Stimulated activated CD8-positive, alpha-beta memory T cell treated with anti-CD3 and anti-CD28 coated beads, Interleukin-12 subunit alpha, Interleukin-12 subunit beta, amount 100 ng/mL, for 24 hours (primary cell): ENCODE results near the gene MYT1.

Experiments used
- DNase-seq: peaks from one replicate; pipeline ENCODE4 v3.0.0-alpha.2; 2020; ENCODE audit errors: extremely low read depth

The MYT1 gene

DNA sequence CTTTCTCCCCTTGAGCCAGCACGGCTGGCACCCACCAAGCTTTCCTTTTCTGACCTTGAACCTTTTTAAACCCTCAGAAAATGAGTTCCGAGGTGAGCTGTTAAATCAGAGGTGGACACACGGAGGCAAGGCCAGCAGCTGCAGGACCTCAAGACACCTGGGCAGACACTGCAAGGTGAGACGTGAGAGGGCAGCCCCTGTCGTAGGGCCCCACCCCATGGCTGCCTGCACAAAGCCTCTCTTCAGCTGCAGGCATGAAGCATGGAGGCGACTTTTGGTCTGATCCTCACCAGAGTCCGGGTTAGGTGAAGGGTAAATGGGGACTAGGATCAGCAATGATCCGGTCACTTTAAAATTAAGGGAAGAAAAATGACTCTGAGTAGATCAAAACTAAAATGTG is 25.7 kb downstream of the MYT1 start:
- DNase-seq: no peak

DNA sequence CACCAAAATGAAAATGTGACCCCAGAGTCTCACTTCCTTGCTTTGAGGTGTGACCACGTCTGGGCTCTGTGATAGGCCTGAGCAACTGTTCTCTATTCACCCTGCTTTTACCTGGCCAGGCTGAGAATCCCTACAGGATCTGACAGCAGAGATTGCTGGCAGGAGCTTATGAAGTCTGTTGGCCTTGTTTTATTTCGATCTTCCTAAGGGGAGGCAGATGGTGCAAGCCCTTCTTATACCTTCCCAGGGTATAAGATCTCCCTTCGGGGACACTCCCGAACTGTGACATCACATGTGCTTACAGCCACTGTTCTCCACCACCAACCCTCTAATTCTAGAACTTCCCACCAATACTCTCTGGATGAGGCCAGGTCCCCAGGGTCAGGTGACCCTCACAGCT is 26.8 kb downstream of the MYT1 start:
- no peak for DNase-seq

DNA sequence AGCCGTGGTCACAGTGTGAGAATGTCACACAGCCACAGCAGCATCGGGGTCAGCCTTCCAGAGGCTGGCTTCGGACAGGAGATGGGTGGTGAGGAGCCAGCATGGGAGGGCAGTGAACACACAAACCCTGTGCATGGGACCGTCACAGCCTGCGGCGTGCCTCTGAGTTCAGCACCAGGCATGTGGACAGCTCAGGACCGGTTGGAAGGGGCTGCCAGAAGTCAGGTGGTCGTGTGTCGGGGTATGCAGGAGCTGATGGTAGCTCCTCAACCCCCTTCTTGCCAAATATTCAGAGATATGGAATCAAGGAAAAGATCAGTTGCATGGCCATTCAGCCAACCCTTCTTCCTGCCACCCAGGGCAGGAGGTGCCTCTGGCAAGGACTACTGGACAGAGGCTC is 28.2 kb downstream of the MYT1 start:
- DNase-seq: no peak

DNA sequence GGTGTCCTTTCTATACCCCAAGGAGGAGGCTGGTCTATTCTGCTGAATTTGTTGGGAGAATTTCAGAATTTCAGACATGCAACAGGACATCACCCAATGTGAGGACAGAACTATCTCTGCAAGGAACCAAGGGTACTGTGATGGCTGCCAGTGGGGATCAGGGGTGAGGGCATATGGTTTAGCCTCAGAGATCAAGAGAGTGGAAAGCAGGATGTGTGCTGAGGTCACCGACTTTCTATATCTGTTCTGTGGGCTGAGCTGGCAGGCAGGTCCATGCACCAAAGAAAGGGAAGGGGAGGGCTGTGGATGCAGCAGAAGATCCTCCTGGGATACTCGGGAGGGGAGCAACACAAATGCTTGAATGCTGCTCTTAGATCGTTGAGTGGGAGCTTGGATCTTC is 28.8 kb downstream of the MYT1 start:
- no peak for DNase-seq

DNA sequence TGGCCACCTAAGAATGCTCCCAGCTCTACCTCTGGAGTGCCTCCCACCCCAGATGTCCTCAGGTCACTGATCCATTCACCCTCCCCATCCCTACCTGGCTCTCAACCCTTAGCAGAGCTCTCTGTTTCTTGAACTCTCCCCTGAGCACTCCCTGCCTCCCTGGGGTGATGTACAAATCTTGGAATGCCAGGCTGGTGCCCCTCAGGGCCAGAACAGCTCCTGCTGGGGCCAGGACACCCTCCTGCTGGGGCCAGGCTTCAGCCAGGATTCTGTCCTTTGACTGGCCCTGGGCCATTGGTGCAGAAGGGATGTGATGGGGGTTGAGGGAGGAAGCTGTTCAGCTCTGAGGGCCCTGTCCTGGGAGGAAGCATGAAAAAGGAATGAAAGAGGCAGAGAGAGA is 30.0 kb downstream of the MYT1 start:
- no peak for DNase-seq

DNA sequence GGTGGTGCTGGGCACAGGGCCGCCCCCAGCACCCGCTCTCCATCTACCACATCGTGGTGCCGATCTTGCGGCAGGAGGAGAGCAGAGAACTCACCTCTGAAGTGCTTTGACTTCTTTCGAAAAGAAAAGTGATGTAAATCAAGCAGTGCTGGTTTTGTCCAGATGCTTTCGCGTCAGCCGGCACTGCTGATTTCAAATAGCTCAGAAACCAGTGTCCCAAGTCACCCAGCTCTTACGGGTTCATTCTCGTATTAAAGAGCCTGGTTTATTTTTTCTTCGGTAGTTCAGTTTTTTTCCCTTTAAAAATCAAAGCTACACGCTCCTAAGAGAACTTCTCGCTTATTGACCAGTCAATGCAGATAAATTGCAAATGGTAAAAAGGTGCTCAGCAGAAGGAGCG is 32.1 kb downstream of the MYT1 start:
- no peak for DNase-seq

DNA sequence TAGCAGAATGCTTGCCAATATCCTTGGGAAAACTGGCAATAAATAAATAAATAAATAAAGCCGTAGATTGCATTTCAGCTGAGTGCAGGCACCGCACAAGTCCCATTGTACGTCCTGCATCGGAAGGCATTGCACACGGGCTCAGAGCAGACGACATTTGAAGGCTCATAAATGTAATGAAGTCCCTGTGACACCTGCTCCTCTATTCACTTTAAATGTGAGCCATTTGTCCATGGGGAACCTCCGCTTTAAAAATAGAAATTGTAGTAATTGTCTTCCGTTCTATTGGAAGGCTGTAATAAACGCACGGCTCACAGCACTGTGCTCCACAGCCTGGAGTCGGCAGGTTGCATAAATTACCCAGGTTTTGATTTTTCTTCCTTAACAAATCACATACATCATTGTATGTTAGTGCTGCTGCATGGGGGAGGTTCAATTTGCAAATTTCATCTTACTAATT is 32.6 kb downstream of the MYT1 start:
- DNase-seq: no peak

DNA sequence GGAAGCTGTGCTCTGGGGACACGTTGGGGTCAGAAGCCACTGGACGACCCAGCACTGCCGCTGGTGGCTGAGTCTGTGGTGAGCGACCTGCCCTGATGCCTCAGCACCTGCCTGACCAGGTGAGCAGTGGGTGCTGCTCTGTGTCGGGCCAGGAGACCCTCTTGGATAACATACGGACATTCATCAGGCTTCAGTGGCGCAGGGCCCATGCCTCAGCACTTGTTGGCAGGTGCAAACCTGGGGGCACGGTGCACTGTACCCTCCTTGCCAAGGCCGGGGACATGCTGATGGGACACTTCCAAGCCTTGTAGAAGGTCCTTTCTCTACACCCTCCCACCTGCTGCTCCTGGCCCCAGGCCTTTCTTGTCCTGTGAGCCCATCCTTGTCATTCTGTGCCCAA is 34.1 kb downstream of the MYT1 start:
- no peak for DNase-seq

DNA sequence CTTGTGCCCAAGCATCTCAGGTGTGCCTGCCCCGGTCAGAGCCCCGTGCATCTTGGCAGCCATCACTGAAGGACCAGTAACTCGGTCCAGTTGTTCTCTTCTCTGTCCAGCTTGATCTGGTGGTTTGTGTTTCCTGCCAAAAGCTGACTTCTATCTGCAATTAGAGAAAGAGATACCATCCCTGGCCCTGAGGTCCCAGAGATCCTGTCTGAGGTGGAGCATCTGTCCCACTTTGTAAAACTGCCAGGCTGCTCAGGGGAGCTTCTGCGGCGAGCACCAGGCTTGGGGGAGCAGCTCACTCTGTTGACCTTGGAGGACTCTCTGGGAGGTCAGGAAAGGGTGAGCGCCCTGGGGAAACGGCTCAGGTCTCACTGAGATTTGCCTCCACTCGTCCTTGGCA is 35.1 kb downstream of the MYT1 start:
- DNase-seq: no peak

DNA sequence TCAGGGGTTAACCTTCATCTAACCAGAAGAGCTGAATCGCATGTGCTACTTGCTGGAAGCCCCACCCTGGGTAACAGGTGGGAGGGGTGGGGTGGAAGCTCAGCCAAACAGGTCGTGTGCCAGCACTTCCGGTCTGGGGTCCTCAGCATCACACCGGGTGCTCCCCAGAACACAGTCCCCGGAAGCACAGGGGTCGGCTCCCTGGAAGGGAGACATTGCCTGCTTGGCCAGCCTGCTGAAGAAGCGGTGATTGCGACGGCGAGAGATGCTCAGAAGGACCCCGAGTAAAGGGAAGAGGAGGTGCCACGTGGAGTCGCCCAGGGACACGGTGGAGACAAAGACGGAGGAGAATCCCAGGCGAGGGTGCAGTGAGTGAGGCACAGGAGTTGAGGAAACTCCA is 36.5 kb downstream of the MYT1 start:
- DNase-seq: no peak

DNA sequence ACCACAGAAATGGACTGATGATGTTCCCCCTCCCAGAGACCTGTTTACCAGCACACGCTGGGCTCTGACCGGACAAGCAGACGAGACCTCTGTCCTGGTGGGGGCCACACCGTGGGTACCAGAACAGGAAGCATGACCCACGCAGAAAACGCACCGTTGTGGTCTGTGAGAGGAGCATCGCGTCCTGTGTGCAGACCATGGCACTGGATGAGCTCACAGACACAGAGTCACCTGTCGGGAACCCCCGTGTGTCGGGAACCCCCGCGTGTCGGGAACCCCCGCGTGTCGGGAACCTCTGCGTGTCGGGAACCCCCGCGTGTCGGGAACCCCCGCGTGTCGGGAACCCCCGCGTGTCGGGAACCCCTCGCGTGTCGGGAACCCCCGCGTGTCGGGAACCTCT is 37.4 kb downstream of the MYT1 start:
- no peak for DNase-seq

DNA sequence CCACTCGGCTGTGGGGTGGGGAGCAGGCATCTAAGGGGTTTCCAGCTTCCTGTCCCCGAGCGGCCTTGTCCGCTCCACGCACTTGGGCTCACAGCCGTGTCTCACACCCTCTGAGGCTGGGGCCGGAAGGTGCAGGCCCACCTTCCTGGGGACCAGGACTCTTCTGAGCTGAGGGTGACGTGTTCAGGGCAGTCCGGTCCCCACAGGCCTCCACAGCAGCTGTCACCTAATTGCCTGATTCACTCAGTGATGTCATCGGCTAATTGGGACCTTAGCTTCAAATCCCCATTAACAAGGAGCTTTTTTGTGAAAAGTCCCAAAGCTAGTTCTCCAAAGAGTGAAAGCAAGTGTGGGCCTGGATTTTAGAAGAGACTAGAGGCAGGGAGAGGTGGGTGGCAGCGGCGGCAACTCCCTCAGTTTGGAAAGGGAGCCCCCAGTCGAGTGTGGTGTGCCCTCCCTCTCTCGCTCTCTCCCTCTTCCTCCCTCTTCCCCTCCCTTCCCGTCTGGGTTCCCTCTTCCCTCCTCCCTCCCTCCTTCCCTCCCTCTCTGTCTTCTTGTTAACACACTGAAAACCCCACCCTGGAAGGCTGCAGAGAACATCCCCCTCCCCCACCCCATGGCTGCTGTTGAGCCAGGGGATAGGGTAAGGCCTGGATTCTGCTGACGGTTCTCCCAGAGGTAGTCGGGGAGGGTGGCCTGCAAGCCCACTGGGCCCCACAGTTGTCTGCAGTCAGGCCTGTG is 39.0 kb downstream of the MYT1 start:
- DNase-seq: no peak

DNA sequence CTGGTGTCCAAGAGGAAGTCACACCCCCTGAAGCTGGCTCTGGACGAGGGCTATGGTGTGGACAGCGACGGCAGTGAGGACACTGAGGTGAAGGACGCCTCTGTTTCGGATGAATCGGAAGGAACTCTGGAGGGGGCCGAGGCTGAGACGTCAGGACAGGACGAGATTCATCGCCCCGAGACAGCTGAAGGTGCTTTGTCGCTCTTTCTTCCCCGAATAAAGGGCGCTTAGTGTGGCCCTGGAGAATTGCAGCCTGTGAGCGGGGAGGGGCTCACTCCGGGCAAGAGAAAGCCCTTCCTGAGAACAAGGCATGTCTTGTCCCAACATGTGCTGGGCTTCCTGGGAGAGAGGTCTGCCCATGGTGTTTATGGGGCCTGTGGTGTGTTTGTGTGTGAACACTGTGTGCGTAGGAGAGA is 41.4 kb downstream of the MYT1 start:
- no peak for DNase-seq

DNA sequence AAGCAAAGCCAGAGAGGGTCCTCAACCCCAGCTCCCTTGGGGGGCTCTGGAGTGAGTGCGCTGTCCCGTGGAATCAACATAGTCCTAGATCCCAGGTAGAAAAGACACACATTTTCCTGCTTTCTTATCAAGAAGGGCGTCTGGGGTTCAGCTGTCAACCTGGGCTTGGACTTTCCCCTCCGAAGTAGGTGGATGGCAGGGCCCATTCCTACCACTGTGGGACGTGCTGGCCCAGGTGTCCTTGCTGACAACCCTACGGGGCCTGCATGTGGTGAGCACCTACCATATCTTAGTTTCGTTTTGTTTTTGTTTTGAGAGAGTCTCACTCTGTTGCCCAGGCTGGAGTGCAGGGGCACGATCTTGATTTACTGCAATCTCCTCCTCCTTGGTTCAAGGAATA is 42.4 kb downstream of the MYT1 start:
- DNase-seq: no peak

DNA sequence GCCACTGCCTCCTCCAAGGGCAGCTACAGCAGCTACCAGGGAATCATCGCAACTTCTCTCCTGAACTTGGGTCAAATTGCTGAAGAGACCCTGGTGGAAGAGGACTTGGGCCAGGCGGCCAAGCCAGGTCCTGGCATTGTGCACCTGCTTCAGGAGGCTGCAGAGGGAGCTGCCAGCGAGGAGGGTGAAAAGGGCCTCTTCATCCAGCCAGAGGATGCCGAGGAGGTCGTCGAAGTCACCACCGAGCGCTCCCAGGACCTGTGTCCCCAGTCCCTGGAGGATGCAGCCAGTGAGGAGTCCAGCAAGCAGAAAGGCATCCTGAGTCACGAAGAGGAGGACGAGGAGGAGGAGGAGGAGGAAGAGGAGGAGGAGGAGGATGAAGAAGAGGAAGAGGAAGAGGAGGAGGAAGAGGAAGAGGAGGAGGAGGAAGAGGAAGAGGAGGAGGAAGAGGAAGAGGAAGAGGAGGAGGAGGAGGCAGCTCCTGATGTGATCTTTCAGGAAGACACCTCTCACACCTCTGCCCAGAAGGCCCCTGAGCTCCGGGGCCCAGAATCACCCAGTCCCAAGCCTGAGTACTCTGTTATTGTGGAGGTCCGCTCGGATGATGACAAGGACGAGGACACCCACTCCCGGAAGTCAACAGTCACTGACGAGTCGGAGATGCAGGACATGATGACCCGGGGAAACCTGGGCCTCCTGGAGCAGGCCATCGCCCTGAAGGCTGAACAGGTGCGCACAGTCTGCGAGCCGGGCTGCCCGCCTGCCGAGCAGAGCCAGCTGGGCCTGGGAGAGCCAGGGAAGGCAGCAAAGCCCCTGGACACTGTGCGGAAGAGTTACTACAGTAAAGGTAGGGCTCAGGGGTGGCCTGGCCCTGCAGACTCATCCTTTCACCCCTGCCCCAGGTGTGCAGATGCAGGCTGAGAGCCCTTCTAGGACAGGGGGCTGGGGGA is 43.7 kb downstream of the MYT1 start:
- DNase-seq: no peak

DNA sequence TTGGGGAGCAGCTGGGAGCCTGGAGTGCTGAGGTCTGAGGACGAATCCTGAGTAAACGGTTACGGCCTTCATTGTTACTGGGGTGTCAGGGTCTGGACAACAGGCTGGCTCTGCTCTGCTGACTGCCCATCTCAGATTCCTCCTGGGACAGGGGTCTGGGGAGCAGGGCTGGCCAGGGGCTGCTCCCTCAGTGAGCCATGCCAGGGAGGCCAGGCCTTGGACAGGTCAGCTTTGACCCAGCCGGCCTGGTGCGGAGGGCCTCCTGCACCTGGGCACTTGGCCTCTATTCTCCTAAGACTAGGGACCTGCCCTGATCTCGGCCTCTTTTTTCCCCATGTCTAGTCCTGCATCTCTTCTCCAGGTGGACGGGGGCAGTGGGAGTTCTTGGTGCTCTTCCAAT is 44.9 kb downstream of the MYT1 start:
- no peak for DNase-seq

DNA sequence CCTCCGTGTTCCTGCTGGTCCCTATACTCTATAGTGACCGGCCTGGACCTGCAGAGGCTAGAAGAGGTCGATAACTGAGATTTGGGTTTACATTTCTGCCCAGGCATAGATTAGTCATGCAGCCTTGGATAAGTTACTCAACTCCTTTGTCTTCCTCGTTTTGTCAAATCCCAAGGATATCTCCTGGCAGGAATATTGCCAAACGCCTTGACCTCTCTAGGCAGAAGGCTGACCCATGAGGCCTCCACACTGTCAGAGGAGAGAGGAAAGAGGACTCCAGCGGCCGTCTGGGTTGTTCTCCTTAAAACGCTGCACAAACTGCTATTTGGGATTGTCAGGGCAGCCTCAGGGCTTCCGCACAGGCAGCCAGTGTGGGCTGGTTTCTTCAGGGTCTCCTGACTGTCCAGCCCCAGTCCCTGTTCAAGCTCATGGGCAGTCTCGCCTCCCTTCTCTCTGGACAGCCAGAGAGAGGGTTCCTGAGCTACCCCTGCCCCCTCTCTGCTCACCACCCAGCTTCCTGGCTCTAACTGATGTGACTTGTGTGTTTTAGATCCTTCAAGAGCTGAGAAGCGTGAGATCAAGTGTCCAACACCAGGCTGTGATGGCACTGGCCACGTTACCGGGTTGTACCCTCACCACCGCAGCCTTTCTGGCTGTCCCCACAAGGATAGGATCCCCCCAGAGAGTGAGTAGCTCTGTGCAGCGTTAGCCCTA is 46.6 kb downstream of the MYT1 start:
- DNase-seq: no peak

DNA sequence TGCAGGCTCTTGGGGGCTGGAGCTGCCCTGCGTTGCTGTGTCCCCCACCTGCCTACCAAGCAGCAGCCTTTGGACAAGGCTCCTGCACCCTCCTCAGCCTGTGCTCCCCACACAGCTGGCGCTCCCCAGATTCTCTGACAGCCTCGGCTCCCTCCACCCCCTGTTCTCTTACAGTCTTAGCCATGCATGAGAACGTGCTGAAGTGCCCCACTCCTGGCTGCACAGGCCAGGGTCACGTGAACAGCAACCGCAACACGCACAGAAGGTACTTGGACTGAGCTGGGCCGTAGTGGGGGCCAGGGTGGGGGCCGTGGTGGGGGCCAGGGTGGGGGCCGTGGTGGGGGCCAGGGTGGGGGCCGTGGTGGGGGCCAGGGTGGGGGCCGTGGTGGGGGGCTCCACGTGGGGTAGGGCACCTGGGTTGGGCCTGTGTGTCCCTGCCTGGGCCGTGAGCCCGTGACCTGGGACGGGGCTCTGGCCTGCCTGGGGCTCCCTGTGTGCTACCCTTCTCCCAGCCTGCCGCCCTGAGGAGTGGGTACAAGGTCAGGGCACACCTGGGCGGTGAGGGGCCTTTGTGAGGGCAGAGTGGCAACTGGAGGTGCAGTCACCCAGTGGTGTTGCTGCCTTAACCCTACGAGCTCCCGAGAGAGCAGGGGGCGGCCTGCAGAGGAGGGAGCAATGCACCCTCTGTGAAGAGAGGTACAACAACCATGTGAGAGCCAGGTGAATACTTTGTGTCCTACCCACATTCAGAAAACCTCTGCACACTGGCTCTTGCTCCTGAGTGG is 47.8 kb downstream of the MYT1 start:
- DNase-seq: no peak

DNA sequence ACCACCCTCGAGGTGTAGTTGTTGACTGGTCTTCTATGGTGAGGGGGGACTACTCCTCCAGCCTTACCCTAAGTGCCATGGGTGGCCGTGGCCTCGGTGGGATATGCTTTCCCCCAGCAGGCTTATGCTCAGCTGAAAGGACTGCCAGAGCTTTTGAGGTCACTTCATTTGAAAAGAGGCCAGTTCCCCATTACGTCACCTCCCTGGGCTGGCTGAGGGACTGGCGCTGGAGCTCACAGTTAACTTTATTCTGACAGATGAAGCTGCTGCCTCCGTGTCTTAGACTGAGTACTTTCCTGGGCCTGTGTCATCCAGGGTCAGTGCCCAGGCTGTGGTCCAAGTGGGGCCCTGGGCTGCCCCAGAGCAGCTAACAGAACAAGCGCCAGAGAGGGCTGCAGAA is 48.5 kb downstream of the MYT1 start:
- no peak for DNase-seq

DNA sequence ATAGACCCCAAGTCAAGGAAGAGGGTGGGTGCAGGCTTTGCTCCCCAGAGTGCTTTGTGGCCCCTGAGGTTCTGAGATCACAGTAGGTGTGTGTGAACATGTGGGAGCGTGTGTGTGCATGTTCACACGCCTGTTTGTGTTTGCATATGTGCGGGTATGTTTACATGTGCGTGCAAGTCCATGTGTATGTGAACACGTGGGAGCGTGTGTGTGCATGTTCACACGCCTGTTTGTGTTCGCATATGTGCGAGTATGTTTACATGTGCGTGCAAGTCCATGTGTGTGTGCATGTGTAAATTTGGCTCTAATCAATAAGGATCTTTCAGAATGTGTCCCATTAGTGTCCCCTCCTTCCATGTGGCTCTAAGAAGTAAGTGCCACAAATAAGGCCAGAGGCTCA is 49.9 kb downstream of the MYT1 start:
- DNase-seq: no peak

DNA sequence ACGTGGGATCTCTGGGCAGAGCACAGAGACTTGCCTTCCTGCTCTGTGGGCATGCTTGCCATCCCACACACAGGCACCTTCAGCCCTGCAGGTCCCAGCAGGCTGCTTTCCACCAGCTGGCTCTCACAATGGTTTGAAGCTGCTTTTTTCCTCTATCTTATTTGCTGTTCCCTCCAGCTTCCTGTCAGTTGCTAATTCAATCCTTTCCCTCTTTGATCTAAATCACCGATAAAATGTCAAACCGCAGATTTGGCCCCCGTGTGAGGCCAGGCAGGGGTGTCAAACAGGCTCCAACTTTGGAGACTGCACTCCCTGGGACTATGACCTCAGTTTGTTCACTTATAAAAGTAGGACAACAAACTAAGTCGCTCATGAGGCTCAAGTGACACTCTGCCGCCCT is 50.7 kb downstream of the MYT1 start:
- no peak for DNase-seq

DNA sequence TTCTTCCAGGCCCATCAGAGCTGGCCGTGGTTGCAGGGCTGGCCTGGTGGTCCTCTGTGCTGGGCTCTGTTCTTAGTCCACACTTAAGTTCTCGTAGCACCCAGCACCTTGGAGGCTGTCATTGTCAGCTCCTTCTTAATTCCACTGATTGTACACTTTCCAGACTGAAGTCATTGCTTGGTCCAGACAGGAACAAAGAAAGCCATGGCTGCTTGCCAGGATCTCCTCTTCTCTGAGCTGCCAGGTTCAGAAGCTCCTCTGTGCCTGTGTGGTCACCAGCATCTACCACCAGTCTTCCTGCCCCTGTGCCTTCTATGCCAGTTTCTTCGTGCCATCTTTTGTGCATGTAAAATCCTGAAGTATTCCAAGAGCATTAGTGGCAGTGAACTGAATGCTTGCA is 51.8 kb downstream of the MYT1 start:
- no peak for DNase-seq
